Measurements from ENCODE around the gene LSAMP.
"Not testable (repeated sequence)": the region's sequence is repeated elsewhere in the genome, so short reads cannot be mapped to it uniquely, and the experiment has no call there.

The LSAMP gene

DNA sequence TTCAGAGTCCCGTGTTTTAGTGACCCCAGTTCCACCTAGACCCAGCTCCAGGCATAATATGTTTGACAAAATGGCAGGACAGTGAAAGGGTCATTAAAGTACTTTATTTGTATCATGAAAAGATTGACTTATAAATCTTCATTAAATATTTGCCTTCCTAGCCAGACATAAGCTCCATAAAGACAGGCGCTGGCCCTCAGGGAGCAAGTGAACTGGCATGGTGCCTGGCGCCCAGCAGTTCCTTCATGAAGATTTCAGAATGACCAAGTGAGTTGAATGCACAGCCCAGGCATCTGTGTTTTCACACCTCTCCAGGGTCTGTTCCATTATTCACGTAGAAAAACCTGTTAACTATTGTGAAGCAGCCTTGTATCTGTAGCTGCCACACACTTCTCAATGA lies 655.8 kb downstream of the LSAMP start:
- peaks cover 40% of the 10 kb centered on the region for H3K4me1 ChIP-seq (ENCODE audit: control insufficient read depth, insufficient read depth, low read length)
- peaks cover 3% of the 10 kb centered on the region; the same call in 1 of the 2 replicates for H3K9me3 ChIP-seq (ENCODE audit: control insufficient read depth, insufficient read depth, low read depth, low read length)
- peak overlapping the region; percentile 22 for H3K9ac ChIP-seq (ENCODE audit: low read length)
- H3K27me3 ChIP-seq (ENCODE audit: control insufficient read depth, insufficient read depth, low read length) = no peaks in the 10 kb centered on the region
- H3K36me3 ChIP-seq (ENCODE audit: control insufficient read depth, insufficient read depth, low read length) = peaks cover 7% of the 10 kb centered on the region; the same call in 1 of the 2 replicates
- no peak overlapping the region; the same call in 1 of the 2 replicates for H3K27ac ChIP-seq (ENCODE audit: low read depth, low read length)
- H3K4me3 ChIP-seq (ENCODE audit: low read depth, low read length) = no peak overlapping the region

DNA sequence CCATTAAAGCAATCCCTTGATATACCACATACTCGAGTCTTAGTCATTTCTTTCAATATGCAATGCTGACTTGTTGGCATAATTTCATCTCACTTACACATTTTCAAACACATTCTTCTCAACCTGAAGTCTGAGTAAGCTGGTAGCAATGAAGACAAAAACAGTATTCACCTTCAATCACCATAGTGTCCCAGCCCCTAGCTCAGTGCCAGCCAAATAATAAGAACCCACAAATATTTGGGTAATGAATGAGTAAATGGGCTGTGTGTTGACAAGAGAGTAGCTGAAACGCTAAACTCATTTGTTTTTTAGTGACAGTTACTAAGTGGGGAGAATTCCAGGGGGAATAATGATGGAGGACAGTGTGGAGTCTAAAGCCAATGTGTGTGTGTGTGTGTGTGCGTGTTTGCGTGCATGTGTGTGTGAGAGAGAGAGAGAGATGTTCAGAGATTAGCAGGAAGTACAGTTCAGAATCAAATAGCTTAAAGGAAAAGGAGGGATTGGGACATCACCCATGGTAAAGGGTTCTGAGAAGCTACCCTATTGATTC lies 656.3 kb downstream of the LSAMP start:
- Histone ChIP-seq H3K27ac (ENCODE audit: low read depth, low read length) (no peak overlapping the region), H3K9ac (ENCODE audit: low read length) (no peak overlapping the region), H3K27me3 (ENCODE audit: control insufficient read depth, insufficient read depth, low read length) (no peaks in the 10 kb centered on the region), H3K36me3 (ENCODE audit: control insufficient read depth, insufficient read depth, low read length) (peaks cover 7% of the 10 kb centered on the region; the same call in 1 of the 2 replicates), H3K4me1 (ENCODE audit: control insufficient read depth, insufficient read depth, low read length) (peaks cover 40% of the 10 kb centered on the region), H3K9me3 (ENCODE audit: control insufficient read depth, insufficient read depth, low read depth, low read length) (peaks cover 3% of the 10 kb centered on the region; the same call in 1 of the 2 replicates), H3K4me3 (ENCODE audit: low read depth, low read length) (no peak overlapping the region)

DNA sequence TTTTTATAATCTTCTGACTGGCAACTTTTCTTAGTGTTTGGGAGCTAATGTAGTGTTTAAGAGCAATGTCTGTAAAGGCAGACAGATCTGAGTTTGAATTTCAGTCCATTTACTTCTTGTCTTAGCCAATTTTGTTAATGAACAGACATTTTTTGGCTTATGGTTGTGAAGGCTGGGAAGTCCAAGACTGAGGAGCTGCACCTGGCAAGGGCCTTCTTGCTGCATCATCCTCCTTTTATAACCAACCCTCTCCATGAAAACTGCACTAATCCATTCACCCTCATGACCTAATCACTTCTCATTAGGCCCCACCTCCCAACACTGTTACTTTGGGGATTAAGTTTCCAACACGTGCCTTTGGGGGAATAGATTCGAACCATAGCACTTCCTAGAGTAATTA lies 657.5 kb downstream of the LSAMP start:
- H3K9ac ChIP-seq (ENCODE audit: low read length) = no peak overlapping the region
- peaks cover 35% of the 10 kb centered on the region for H3K4me1 ChIP-seq (ENCODE audit: control insufficient read depth, insufficient read depth, low read length)
- H3K9me3 ChIP-seq (ENCODE audit: control insufficient read depth, insufficient read depth, low read depth, low read length) = peaks cover 3% of the 10 kb centered on the region; the same call in 1 of the 2 replicates
- H3K27me3 ChIP-seq (ENCODE audit: control insufficient read depth, insufficient read depth, low read length) = no peaks in the 10 kb centered on the region
- no peak overlapping the region for H3K27ac ChIP-seq (ENCODE audit: low read depth, low read length)
- no peak overlapping the region for H3K4me3 ChIP-seq (ENCODE audit: low read depth, low read length)
- peaks cover 7% of the 10 kb centered on the region; the same call in 1 of the 2 replicates for H3K36me3 ChIP-seq (ENCODE audit: control insufficient read depth, insufficient read depth, low read length)

DNA sequence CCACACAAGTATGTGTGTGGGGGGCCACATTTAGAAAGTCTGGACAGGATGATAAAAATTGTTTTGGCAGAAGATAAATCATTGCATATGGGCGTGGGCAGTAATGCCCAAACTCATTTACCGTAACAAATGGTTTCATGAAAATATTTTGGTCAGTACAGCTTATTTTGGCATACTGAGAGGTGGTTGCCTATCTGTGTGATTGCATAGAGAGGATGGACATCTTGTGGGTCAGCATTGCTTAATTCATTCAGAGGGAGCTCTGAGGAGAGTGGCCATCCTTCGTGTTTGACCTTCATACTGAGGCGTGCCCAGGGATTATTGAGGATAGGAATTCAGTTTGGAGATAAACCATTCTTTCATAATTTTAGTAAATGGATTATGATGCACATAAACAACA lies 659.5 kb downstream of the LSAMP start:
- no peak overlapping the region for H3K27ac ChIP-seq (ENCODE audit: low read depth, low read length)
- H3K9me3 ChIP-seq (ENCODE audit: control insufficient read depth, insufficient read depth, low read depth, low read length) = peaks cover 3% of the 10 kb centered on the region; the same call in 1 of the 2 replicates
- H3K4me1 ChIP-seq (ENCODE audit: control insufficient read depth, insufficient read depth, low read length) = peaks cover 25% of the 10 kb centered on the region
- H3K9ac ChIP-seq (ENCODE audit: low read length) = no peak overlapping the region
- no peaks in the 10 kb centered on the region for H3K36me3 ChIP-seq (ENCODE audit: control insufficient read depth, insufficient read depth, low read length)
- no peak overlapping the region for H3K4me3 ChIP-seq (ENCODE audit: low read depth, low read length)
- no peaks in the 10 kb centered on the region for H3K27me3 ChIP-seq (ENCODE audit: control insufficient read depth, insufficient read depth, low read length)

DNA sequence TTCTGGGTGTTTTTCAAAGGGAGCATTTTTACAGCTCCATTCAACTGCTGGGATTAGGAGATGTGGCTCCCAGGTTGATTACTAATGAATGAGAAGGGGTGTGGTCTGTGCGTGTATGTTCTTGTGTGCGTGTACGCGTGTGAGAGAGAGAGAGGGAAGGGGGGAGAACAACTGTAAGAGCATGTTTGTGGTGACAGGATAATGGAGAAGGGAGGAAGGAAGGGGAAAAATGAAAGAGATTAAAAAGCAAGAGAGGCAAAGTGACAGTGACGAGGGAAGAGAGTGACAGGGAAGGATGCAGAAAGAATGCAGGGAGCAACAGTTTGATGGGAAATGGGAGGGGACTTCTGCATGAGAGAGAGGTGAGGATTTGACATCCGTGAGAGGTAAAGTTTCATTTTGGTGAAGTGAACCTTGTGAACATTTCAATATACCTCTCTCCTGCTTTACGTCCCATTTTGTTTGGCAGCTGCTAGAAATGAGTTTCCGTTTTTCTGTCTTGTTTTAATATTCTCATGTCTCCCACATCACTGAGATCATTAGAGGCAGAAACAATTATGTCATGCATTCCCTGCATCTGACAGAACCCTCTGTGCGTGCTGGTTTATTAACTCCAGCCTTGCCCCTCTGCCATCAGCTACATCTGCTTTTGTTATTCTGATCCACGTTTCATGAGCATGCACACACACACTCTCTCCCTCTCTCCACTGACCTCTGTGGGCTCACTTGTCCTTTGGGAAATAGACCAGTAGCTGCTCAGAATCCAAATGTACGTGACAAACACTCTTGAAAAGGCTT lies 660.3 kb downstream of the LSAMP start:
- H3K9me3 ChIP-seq (ENCODE audit: control insufficient read depth, insufficient read depth, low read depth, low read length) = peaks cover 3% of the 10 kb centered on the region; the same call in 1 of the 2 replicates
- no peak overlapping the region for H3K27ac ChIP-seq (ENCODE audit: low read depth, low read length)
- peak overlapping the region; percentile 80 for H3K4me3 ChIP-seq (ENCODE audit: low read depth, low read length)
- H3K4me1 ChIP-seq (ENCODE audit: control insufficient read depth, insufficient read depth, low read length) = peaks cover 23% of the 10 kb centered on the region
- no peaks in the 10 kb centered on the region for H3K27me3 ChIP-seq (ENCODE audit: control insufficient read depth, insufficient read depth, low read length)
- H3K36me3 ChIP-seq (ENCODE audit: control insufficient read depth, insufficient read depth, low read length) = no peaks in the 10 kb centered on the region
- peak overlapping the region; percentile 68 for H3K9ac ChIP-seq (ENCODE audit: low read length)

DNA sequence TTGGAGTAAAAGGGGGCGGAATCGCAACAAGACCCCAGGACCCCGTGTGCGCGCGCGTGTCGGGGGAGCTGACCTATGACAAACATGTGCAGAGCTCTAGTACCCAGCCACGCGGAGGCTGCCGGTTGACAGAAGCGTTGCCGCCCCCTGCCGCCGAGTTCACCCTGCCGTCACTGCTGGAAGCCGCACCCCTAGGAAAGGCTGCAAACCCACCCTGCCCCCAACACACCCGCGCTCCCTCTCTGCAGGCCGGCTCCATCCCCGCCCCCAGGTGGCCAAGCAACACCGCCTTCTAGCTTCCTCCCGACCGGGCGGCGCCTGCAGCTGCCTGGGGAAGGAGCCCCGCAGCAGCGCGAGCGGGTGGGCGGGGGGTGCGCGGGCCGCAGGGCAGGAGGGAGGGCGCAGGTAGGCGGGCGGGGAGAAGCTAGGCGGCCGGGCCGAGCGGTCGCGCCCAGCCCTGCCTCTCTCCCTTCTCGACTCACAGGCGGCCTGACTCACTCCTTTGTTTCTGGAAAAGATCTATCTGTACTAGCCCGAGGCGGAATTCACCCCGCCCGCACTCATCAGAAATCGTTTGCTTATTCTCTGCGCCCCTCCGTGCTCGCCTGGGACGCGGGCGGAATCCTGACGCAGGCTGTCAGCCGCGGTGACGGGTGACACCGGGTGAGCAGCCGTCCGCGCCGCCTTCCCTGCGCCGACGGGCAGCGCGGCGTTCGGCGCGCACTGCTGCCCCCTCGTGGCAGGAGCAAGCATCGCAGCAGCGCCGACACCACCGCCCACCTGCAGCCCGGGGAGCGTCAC lies 661.1 kb downstream of the LSAMP start:
- Histone ChIP-seq H3K27me3 (ENCODE audit: control insufficient read depth, insufficient read depth, low read length) (no peaks in the 10 kb centered on the region), H3K36me3 (ENCODE audit: control insufficient read depth, insufficient read depth, low read length) (no peaks in the 10 kb centered on the region), H3K9me3 (ENCODE audit: control insufficient read depth, insufficient read depth, low read depth, low read length) (peaks cover 3% of the 10 kb centered on the region; the same call in 1 of the 2 replicates), H3K27ac (ENCODE audit: low read depth, low read length) (peak overlapping the region; percentile 29; the same call in 1 of the 2 replicates), H3K9ac (ENCODE audit: low read length) (peak overlapping the region; percentile 68), H3K4me3 (ENCODE audit: low read depth, low read length) (peak overlapping the region; percentile 80), H3K4me1 (ENCODE audit: control insufficient read depth, insufficient read depth, low read length) (peaks cover 15% of the 10 kb centered on the region)

DNA sequence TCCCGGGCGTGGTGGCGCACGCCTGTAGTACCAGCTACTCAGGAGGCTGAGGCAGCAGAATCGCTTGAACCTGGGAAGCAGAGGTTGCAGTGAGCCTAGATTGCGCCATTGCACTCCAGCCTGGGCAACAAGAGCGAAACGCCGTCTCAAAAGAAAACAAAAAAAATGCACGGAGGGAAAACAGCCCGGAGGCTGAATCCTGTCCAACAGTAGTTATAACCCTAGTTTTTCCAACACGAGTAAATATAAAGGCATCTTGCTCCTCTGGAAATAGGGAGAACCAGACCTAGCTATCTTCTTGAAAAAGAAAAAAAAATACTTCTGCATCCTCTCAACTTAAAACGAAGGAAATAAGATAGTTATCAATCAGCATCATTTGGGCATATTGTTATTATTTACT lies 661.9 kb downstream of the LSAMP start:
- not testable (repeated sequence) for H3K9ac ChIP-seq (ENCODE audit: low read length); H3K27ac ChIP-seq (ENCODE audit: low read depth, low read length)

DNA sequence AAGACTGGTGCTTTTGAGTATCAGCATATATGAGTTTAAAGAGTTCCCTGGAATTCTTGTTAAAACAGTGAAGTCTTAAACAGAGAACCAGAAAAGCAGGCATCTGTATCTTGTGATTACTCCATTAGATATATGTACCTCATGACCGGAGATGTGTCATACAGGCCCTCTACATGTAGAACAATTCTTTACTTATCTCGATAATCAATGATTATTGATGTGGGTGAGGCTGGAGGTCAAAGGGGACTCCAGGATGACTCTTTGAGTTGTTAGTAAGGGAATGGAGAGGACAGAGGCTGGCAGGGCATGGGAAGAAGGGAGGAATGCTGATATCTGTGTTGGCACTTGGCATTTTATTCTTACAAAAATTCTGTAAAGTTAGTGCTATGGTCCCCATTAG lies 666.3 kb downstream of the LSAMP start:
- Histone ChIP-seq H3K9me3 (ENCODE audit: control insufficient read depth, insufficient read depth, low read depth, low read length) (no peaks in the 10 kb centered on the region), H3K27me3 (ENCODE audit: control insufficient read depth, insufficient read depth, low read length) (no peaks in the 10 kb centered on the region), H3K27ac (ENCODE audit: low read depth, low read length) (no peak overlapping the region), H3K9ac (ENCODE audit: low read length) (no peak overlapping the region), H3K36me3 (ENCODE audit: control insufficient read depth, insufficient read depth, low read length) (no peaks in the 10 kb centered on the region), H3K4me3 (ENCODE audit: low read depth, low read length) (no peak overlapping the region), H3K4me1 (ENCODE audit: control insufficient read depth, insufficient read depth, low read length) (no peaks in the 10 kb centered on the region)

More for the DNA sequence above, 661.9 kb downstream of the LSAMP start:
- H3K9me3 ChIP-seq (ENCODE audit: control insufficient read depth, insufficient read depth, low read depth, low read length); H3K27me3 ChIP-seq (ENCODE audit: control insufficient read depth, insufficient read depth, low read length); H3K36me3 ChIP-seq (ENCODE audit: control insufficient read depth, insufficient read depth, low read length): not testable (repeated sequence)
- H3K4me3 ChIP-seq (ENCODE audit: low read depth, low read length) = peak overlapping the region; percentile 80
- H3K4me1 ChIP-seq (ENCODE audit: control insufficient read depth, insufficient read depth, low read length) = peaks cover 13% of the 10 kb centered on the region

DNA sequence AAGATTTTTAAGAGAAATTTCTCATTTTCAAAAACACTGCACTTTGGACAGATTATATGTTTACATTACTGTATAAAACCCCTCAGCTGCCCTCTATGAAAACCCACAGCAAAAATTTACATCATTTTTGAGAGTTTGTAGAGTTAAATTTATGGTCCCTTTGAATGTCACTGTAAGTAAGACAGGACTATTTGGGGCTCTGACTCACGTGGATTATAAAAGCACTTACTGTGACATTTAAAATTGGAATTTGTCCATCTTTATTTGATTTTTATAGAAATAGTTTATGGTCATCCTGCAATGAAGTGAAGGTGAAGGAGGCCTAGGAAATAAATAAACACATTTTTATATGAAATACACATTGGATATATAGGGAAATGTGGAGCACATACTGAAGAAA lies 672.3 kb downstream of the LSAMP start:
- H3K4me3 ChIP-seq (ENCODE audit: low read depth, low read length) = no peak overlapping the region
- no peaks in the 10 kb centered on the region for H3K27me3 ChIP-seq (ENCODE audit: control insufficient read depth, insufficient read depth, low read length)
- H3K9me3 ChIP-seq (ENCODE audit: control insufficient read depth, insufficient read depth, low read depth, low read length) = no peaks in the 10 kb centered on the region
- no peaks in the 10 kb centered on the region for H3K36me3 ChIP-seq (ENCODE audit: control insufficient read depth, insufficient read depth, low read length)
- H3K9ac ChIP-seq (ENCODE audit: low read length) = no peak overlapping the region
- no peak overlapping the region for H3K27ac ChIP-seq (ENCODE audit: low read depth, low read length)
- H3K4me1 ChIP-seq (ENCODE audit: control insufficient read depth, insufficient read depth, low read length) = no peaks in the 10 kb centered on the region

DNA sequence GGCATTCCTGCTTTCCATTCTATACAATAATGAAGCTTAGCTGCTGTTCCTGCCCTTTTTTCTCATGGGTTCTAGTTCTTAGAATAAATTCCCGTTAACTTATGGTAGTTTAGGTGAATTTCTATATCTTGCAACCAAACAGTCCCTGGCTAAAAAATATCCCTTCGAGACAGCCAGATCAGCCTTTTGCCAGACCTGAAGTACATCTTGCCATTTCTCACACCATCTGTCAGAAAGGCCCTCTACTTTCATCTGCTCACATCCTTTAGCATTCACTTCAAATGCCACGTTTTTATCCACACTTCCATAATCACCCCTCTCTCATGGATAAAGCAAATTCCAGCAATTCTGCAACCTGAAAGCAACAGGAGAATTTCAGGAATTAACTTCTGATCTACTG lies 676.6 kb downstream of the LSAMP start:
- H3K4me1 ChIP-seq (ENCODE audit: control insufficient read depth, insufficient read depth, low read length) = peaks cover 17% of the 10 kb centered on the region
- no peak overlapping the region for H3K9ac ChIP-seq (ENCODE audit: low read length)
- no peaks in the 10 kb centered on the region for H3K27me3 ChIP-seq (ENCODE audit: control insufficient read depth, insufficient read depth, low read length)
- H3K9me3 ChIP-seq (ENCODE audit: control insufficient read depth, insufficient read depth, low read depth, low read length) = no peaks in the 10 kb centered on the region
- no peak overlapping the region for H3K4me3 ChIP-seq (ENCODE audit: low read depth, low read length)
- no peak overlapping the region for H3K27ac ChIP-seq (ENCODE audit: low read depth, low read length)
- no peaks in the 10 kb centered on the region for H3K36me3 ChIP-seq (ENCODE audit: control insufficient read depth, insufficient read depth, low read length)

All from HUES6 (cell line).